DOHH2 (cell line): ENCODE measurements around the gene PLCB4.

Experiments
- CTCF ChIP-seq: fragments of 200-600 bp; sonication (generic); IDR thresholded peaks from one replicate; pipeline ENCODE4 v1.5.1; 2014; ENCODE audit warnings: antibody characterized with exemption, mild to moderate bottlenecking, low read depth, low read length; ENCODE audit not compliant: poor library complexity, severe bottlenecking
- EZH2phosphoT487 ChIP-seq: fragments of 200-600 bp; sonication (generic); IDR thresholded peaks from 2 replicates; pipeline ENCODE4 v1.6.1; 2017; ENCODE audit warnings: borderline replicate concordance, mild to moderate bottlenecking, antibody characterized with exemption, low read length, moderate library complexity, mixed read lengths

GRCh38 chr20:9103955-9104354 lies 35.1 kb downstream of the PLCB4 start:
- TF ChIP-seq CTCF (no peak), EZH2phosphoT487 (no peak)
